DND-41 (cell line): ENCODE measurements around the gene ZMYND11.

Experiments used
- EZH2 ChIP-seq: IDR thresholded peaks from 3 replicates; pipeline ENCODE4 v1.6.1; 2012; ENCODE audit warnings: borderline replicate concordance, low read depth, mild to moderate bottlenecking, moderate library complexity, low read length, inconsistent platforms; ENCODE audit not compliant: severe bottlenecking
- TF ChIP-seq, protein P1 (sequence below): IDR thresholded peaks from 2 replicates; pipeline ENCODE4 v1.5.1; 2012; ENCODE audit warnings: borderline replicate concordance, low read length, moderate library complexity, mild to moderate bottlenecking; ENCODE audit not compliant: poor library complexity, severe bottlenecking; ENCODE audit errors: extremely low read depth

DNA sequence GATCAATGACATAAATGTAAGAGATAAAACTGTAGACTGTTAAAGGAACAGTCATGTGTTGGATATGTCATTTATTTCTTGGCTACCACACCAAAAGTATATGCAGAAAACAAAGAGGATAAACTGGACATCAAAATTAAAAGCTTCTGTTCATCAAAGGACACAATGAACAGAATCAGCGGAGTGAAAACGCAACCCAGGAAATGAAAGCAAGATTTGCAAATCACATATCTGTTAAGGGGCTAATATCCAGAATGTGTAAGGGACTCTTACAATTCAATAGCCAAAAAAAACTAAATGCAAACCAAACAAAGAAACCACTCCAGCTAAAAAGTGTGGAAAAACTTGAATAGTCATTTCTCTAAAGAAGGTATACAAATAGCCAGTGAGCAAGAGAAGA is 164.3 kb downstream of the ZMYND11 start:
- TF ChIP-seq, protein P1, sequence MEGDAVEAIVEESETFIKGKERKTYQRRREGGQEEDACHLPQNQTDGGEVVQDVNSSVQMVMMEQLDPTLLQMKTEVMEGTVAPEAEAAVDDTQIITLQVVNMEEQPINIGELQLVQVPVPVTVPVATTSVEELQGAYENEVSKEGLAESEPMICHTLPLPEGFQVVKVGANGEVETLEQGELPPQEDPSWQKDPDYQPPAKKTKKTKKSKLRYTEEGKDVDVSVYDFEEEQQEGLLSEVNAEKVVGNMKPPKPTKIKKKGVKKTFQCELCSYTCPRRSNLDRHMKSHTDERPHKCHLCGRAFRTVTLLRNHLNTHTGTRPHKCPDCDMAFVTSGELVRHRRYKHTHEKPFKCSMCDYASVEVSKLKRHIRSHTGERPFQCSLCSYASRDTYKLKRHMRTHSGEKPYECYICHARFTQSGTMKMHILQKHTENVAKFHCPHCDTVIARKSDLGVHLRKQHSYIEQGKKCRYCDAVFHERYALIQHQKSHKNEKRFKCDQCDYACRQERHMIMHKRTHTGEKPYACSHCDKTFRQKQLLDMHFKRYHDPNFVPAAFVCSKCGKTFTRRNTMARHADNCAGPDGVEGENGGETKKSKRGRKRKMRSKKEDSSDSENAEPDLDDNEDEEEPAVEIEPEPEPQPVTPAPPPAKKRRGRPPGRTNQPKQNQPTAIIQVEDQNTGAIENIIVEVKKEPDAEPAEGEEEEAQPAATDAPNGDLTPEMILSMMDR, result no peak
- no peak for TF ChIP-seq EZH2
